SIG-M5 treated with dmso at 0.1 percent for 504 hours (cell line): ENCODE results near the gene ADH6.
"Not testable (repeated sequence)": the region's sequence is repeated elsewhere in the genome, so short reads cannot be mapped to it uniquely, and the experiment has no call there.

Source experiments
- DNase-seq: peaks from one replicate; lab custom pipeline; 2025; ENCODE audit not compliant: unreplicated experiment; lab: John Stamatoyannopoulos, UW

The ADH6 gene

GRCh38 chr4:99219072-99219471 lies at the start of gene ADH6:
Gene ADH6 (minus strand): TSS chr4:99219246. CDS start chr4:99219152, 94 bp downstream.
- DNase-seq: no peak

- DNase-seq: no peak
These were observed 45.9 kb upstream of the ADH6 start for GRCh38 chr4:99264927-99265326.

GRCh38 chr4:99252746-99253145 lies 33.7 kb upstream of the ADH6 start:
- DNase-seq: no peak

- DNase-seq: no peak
These were observed 29.7 kb upstream of the ADH6 start for GRCh38 chr4:99248714-99249113.

- no peak for DNase-seq
These were observed 16.9 kb upstream of the ADH6 start for GRCh38 chr4:99235955-99236354.

- no peak for DNase-seq
These were observed 15.4 kb upstream of the ADH6 start for GRCh38 chr4:99234331-99235010.

GRCh38 chr4:99233397-99233796 lies 14.4 kb upstream of the ADH6 start:
- not testable (repeated sequence) for DNase-seq

GRCh38 chr4:99228706-99229105 lies 9.7 kb upstream of the ADH6 start:
- not testable (repeated sequence) for DNase-seq

- not testable (repeated sequence) for DNase-seq
These were observed 8.6 kb upstream of the ADH6 start for GRCh38 chr4:99227646-99228045.

- no peak for DNase-seq
These were observed 2.9 kb upstream of the ADH6 start for GRCh38 chr4:99221980-99222379.

GRCh38 chr4:99219479-99219878 lies 433 bp upstream of the ADH6 start:
- DNase-seq: no peak

- DNase-seq: no peak
These were observed 3.5 kb downstream of the ADH6 start for GRCh38 chr4:99215521-99215920.

- DNase-seq: no peak
These were observed 8.3 kb downstream of the ADH6 start for GRCh38 chr4:99210789-99211188.

GRCh38 chr4:99209671-99210070 lies 9.4 kb downstream of the ADH6 start:
- no peak for DNase-seq

- DNase-seq: no peak
These were observed 10.3 kb downstream of the ADH6 start for GRCh38 chr4:99208719-99209075.

- no peak for DNase-seq
These were observed 10.9 kb downstream of the ADH6 start for GRCh38 chr4:99207911-99208718.

GRCh38 chr4:99207069-99207743 lies 11.8 kb downstream of the ADH6 start:
- DNase-seq: no peak

GRCh38 chr4:99205153-99205979 lies 13.7 kb downstream of the ADH6 start:
- DNase-seq: no peak

- no peak for DNase-seq
These were observed 16.5 kb downstream of the ADH6 start for GRCh38 chr4:99202536-99202935.

GRCh38 chr4:99202094-99202493 lies 17.0 kb downstream of the ADH6 start:
- no peak for DNase-seq

- no peak for DNase-seq
These were observed 17.4 kb downstream of the ADH6 start for GRCh38 chr4:99201690-99202089.
